Mucosa of descending colon (tissue), 3 donors: ENCODE measurements around the gene ACAP1. TPM values are rescaled to one million over a fixed set of nuclear protein-coding genes. Genes with fewer than 3 reads are reported as not detected.
"Not testable (repeated sequence)": the region's sequence is repeated elsewhere in the genome, so short reads cannot be mapped to it uniquely, and the experiment has no call there.

Source experiments
- ATAC-seq: fragments of 200-7000 bp; cut with Tn5 transposase; one replicate; pipeline ENCODE4 v1.9.1; 2020; ENCODE audit warnings: mild to moderate bottlenecking, moderate library complexity
- DNase-seq, 3 donors: peaks; one replicate each; pipeline ENCODE4 v3.0.0-alpha.2; 2020
- H3K36me3 ChIP-seq: fragments of 200-600 bp; one replicate; pipeline ENCODE4 v1.8.0; 2021; ENCODE audit warnings: low read depth, mild to moderate bottlenecking
- H3K4me1 ChIP-seq: fragments of 200-600 bp; one replicate; pipeline ENCODE4 v1.8.0; 2021; ENCODE audit warnings: low read depth, mild to moderate bottlenecking
- H3K4me3 ChIP-seq: fragments of 200-600 bp; one replicate; pipeline ENCODE4 v1.8.0; 2021; ENCODE audit warnings: mild to moderate bottlenecking
- H3K9me3 ChIP-seq: fragments of 200-600 bp; one replicate; pipeline ENCODE4 v1.8.0; 2021; ENCODE audit warnings: mild to moderate bottlenecking
- intact Hi-C, 2 donors: fragments of 100-400 bp; cut with DNase I in 1 of 2; cut with micrococcal nuclease in 1 of 2; formaldehyde crosslinking; loops; one replicate each; pipeline versions ENCODE4 v1.11.0 to v1.11.1; 2022; cut with DNase I, micrococcal nuclease
- total RNA-seq, 3 donors: library from RNA; stranded (reverse); fragmentation: NEBNext Ultra II Directional in 2 of 3; extraction: Animal tissue kit (Norgen Biotek cat#: 25700) in 2 of 3; gene quantifications; one replicate each; pipeline versions ENCODE4 v1.2.1 to v1.2.4, GENCODE V29; 2021 to 2023
- TF ChIP-seq, protein P1 (sequence below): fragments of 200-600 bp; IDR thresholded peaks from one replicate; pipeline ENCODE4 v1.8.0; 2022; ENCODE audit warnings: antibody characterized with exemption, mild to moderate bottlenecking
- donor health status: DM: no; HTN: no; CAD: no; lungs with moderate emphysema.
- donor health status: DM: no; HTN: no; CAD: no.
- donor health status: DM: no; HTN: yes; CAD: no.

Gene ACAP1
- total RNA-seq, 3 donors from 2014 or later, result 9.2 to 16.5 (median 11.2) TPM

- Histone ChIP-seq H3K9me3 (no peaks in the 10 kb centered on the region), H3K4me3 (no peak overlapping the region), H3K36me3 (no peaks in the 10 kb centered on the region), H3K4me1 (no peaks in the 10 kb centered on the region)
- intact Hi-C loops, result no loop called here
- DNase-seq (no peak), ATAC-seq (no peak)
- TF ChIP-seq, protein P1, sequence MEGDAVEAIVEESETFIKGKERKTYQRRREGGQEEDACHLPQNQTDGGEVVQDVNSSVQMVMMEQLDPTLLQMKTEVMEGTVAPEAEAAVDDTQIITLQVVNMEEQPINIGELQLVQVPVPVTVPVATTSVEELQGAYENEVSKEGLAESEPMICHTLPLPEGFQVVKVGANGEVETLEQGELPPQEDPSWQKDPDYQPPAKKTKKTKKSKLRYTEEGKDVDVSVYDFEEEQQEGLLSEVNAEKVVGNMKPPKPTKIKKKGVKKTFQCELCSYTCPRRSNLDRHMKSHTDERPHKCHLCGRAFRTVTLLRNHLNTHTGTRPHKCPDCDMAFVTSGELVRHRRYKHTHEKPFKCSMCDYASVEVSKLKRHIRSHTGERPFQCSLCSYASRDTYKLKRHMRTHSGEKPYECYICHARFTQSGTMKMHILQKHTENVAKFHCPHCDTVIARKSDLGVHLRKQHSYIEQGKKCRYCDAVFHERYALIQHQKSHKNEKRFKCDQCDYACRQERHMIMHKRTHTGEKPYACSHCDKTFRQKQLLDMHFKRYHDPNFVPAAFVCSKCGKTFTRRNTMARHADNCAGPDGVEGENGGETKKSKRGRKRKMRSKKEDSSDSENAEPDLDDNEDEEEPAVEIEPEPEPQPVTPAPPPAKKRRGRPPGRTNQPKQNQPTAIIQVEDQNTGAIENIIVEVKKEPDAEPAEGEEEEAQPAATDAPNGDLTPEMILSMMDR, result no peak
Measured at GRCh38 chr17:7363311-7363710, 27.0 kb downstream of the ACAP1 start.

DNA sequence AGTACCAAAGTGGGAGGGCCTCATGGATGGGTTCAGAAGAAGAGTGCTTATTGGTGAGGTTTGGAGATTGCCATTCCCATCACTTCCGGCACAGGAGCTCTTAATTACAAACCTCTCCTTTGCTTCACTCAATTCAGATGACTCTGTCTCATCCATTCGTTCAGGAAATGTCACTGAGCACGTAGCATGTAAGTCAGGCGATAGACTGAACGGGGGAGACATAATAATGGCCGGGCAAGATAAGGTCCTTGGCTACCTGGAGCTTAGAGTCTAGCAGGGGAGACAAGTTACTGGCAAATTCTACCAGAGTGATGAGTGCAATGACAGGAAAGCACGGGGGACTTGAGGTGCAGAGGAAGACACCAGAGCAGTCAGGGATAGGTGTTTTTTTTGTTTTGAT is 29.6 kb downstream of the ACAP1 start:
- H3K36me3 ChIP-seq, H3K4me1 ChIP-seq, H3K4me3 ChIP-seq, intact Hi-C loops, H3K9me3 ChIP-seq, DNase-seq, ATAC-seq: not testable (repeated sequence)

DNA sequence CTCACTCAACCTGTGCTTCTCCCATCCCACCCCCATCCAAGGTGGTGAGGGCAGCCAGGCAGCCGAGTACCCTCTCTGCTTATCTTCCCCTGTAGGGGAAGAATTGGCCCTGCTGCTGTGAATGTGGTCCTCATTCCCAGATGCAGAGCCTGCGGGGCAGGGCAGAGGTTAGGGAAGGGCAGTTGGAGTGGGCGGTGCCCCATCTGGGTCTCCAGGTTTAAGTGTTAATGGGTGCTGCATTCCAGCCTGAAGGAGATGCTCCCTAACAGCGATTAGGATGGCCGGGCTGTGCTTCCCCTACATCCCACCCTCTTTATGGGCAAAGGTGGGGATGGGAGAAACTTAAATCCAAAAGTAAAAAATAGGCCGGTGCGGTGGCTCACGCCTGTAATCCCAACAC is 30.8 kb downstream of the ACAP1 start:
- DNase-seq (no peak), ATAC-seq (no peak)
- TF ChIP-seq, protein P1, result no peak
- no peaks in the 10 kb centered on the region for H3K9me3 ChIP-seq
- intact Hi-C loops, result no loop called here
- H3K4me1 ChIP-seq, result no peaks in the 10 kb centered on the region
- no peaks in the 10 kb centered on the region for H3K36me3 ChIP-seq
- no peak overlapping the region for H3K4me3 ChIP-seq

DNA sequence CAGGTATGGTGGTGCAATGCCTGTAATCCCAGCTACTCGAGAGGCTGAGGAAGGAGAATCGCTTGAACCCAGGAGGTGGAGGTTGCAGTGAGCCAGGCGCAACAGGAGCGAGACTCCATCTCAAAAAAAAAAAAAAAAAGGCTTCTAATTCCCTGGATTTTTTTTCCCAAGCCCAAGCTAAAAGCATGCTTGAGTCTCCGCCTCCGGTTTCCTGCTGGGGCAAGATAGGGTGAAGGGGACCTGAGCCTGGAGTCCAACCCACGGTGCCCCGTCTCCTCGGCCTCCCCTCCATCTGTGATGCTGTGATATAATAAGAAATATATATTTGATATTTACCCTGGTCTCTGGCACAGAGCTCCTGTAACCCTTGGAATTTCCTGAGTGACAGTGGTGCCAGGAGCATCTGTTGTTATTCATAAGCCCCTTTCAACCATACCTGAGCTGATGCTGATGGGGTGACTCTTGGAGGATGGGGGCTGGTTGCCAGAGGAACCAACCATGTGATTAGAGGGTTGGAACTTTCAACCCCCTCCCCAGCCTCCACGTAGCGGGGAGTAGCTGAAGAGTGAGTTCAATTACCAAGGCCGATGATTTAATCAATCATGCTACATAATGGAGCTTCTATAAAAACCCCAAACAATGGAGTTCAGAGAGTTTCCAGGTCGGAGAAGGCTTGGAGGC is 31.7 kb downstream of the ACAP1 start:
- TF ChIP-seq, protein P1, result no peak
- Histone ChIP-seq H3K4me3 (no peak overlapping the region), H3K36me3 (no peaks in the 10 kb centered on the region), H3K4me1 (no peaks in the 10 kb centered on the region), H3K9me3 (no peaks in the 10 kb centered on the region)
- ATAC-seq (no peak), DNase-seq (no peak)
- intact Hi-C loops, result no loop called here

DNA sequence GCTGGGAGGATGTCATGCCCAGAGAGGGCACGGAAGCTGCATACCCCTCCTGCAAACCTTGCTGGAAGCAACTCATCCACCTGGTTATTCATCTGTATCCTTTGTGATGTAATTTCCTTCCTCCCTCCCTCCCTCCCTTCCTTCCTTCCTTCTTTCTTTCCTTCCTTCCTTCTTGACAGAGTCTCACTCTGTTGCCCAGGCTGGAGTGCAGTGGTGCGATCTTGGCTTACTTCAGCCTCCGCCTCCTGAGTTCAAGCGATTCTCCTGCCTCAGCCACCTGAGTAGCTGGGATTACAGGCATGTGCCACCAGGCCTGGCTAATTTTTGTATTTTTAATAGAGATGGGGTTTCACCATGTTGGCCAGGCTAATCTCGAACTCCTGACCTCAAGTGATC is 32.3 kb downstream of the ACAP1 start:
- H3K4me3 ChIP-seq, H3K4me1 ChIP-seq, ATAC-seq, DNase-seq, intact Hi-C loops, H3K9me3 ChIP-seq, H3K36me3 ChIP-seq: not testable (repeated sequence)

DNA sequence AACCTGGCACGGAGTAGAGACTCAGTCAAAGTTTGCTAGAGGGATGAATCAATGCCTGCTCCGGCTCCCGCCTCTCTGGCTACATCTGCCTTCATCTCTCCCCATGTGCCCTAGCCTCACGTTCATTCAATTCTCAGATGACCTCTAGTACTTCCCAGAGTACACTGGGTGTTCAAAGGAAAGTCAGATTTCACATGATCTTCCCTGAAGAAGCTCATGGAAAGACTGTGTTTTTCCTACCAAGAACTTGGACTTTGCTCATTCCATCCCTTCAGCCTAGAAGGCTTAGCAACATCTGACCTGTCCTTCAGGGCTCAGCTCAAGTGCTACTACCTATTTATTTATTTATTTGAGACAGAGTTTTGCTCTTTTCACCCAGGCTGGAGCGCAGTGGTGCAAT is 33.5 kb downstream of the ACAP1 start:
- no peak for ATAC-seq

More for the DNA sequence above, 33.5 kb downstream of the ACAP1 start:
- Histone ChIP-seq H3K9me3 (no peaks in the 10 kb centered on the region), H3K4me1 (no peaks in the 10 kb centered on the region), H3K36me3 (no peaks in the 10 kb centered on the region), H3K4me3 (no peak overlapping the region)
- DNase-seq, result no peak
- TF ChIP-seq, protein P1, result no peak
- intact Hi-C loops, result no loop called here
